CD4-positive, alpha-beta T cell treated with Interleukin-12 subunit alpha and Interleukin-12 subunit beta, for 1 hour (primary cell): ENCODE results near the gene CA10.

Experiments
- DNase-seq: peaks from one replicate; pipeline ENCODE4 v3.0.0-alpha.2; 2020

CA10 gene

DNA sequence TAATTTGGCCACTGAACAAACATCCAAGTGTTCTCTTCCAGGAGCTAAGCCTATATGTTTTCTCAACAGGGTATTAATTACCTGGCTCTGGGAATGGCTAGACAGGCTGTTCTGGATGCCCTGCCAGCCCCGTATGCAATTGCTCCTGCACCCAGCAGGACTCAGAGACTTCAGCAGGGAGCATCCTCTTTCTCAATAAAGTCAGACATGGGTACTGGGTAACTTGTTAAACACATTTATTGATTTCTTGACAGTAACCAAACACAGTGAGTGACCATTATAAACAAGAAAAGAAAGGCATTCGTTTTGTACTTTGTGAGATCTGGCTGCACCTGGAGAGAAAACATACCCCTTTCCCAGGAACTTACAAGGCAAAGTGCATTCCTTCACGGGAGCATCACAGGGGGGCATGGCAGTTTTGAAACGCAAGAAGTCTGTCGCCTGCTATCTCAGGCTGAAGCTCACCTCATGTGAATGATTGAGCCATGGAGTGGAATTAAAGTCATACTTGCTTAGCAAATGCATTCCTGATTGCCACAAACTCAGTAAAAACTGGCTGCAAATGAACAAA is 528.3 kb downstream of the CA10 start:
- DNase-seq = no peak

DNA sequence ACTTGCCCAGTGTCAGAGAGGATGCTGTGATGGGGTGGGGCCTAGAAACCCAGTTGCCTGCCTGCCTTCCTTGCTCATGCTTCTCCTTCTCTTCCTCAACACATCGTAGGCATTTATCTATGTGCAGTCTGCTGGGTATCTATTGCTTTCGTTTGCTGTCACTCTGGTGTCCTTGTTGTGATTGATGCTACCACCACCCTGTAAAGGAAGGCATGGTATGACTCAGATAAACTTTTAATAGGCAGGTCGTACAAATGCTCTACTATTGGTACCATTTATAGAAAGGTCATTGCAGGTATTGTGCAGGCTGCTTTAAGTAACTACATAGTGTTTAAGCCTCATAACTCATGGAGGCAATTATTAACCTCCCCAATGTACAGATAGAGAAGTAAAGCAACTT is 529.3 kb downstream of the CA10 start:
- no peak for DNase-seq

DNA sequence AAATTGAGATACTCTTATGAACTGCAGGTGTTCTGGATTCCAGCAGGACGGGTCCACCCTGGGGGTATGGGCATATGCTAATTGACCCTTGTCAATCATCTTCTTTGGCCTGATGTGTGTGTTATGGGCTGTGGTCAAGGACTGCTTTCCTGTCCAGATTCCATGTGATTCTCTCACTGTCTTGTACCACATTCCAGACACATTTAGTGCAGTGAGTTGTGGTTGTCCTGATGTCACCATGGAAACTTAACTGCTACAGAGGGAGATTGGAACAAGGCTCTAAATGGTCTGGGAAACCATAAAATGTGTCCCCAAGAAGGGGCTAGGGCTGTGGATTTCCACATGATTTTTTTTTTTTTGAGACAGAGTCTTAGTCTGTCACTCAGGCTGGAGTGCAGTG is 530.7 kb downstream of the CA10 start:
- no peak for DNase-seq

DNA sequence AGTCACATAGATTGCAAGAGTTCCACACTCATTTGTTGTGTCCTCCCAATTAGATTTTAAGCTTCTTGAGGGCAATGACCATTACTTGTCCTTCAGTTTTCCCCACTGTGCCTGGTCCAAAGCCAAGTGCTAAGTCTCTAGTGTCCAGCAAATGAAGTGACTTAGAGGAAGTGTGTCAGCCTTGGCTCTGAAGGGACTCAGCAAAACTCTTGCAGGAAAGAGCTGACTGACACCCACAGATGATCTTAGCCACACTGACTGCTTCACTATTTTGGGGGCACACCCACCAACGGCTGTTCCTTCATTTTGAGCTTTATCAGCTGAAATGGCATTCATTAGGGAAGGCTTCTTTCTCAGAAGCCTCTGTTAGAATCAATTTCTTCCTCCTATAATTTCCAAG is 540.0 kb downstream of the CA10 start:
- DNase-seq = no peak

DNA sequence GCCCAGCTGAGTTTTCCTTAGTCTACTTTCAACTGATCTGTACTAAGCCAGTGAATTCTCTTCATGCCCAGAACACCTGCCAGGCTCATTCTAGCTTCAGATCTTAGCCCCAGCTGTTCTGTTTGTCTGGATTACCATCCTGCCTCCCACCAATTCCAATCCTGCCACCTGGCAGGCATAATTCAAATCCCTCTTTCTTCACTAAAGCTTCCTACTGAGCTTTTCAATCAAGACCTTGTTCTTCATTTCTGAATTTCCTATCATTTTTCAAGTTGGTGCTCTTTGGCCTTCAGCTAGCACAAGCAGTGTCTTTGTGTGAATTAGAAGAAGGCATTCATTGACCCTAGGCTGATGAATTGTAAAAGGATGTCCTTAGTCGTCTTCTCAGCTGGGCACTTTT is 540.5 kb downstream of the CA10 start:
- no peak for DNase-seq

DNA sequence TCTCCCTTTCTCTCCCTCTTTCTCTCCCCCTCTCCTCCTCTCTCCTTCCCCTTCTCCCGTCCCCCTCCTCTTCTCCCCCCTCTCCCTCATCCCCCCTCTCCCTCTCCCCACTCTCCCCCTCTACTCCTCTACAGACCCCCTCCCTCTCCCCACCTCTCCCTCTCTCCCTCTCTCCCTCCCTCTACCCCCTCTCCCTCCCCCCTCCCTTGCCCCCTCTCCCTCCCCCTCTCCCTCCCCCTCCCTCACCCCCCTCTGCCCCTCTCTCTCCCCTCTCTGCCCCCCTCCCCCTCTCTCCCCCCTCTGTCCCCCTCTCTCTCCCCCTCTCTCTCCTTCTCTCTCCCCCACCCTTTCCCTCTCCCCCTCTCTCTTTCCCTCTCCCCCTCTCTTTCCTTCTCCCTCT is 545.3 kb downstream of the CA10 start:
- no peak for DNase-seq

DNA sequence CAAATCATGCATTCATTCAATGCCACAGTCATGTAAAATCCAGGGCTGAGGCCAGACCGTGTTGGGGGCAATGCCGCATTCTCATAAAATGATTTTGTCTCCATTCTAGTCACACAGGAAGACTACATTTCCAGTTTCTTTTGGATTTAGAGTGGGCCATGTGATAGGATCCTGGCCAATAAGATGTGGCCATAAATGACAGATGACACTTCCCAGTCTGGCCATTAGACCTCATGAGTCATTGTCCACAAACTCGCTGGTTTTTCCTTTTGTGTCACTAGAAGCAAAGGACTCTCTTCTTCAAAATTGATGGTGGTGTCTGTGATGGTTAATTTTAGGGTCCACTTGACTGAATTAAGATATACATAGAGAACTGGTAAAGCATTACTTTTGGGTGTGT is 545.8 kb downstream of the CA10 start:
- no peak for DNase-seq

DNA sequence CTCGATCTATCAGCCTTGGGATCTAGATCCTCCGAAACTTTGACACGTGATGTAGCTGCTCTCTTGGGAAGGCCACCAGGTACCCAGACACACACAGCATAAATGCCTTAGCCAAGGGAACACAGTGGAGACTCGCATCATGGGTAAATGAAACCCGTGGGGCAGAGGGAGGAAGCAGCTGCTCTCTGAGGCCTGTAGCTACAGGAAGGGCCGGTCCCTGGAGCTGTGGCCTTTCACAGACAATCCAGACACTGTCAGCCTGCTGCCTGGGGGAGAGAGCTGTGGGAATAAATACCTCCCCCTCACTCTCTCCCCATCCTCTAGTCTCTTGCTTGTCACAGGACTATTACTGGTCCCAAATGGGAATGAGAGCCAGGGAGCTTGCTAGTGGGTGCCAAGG is 546.9 kb downstream of the CA10 start:
- DNase-seq = no peak

DNA sequence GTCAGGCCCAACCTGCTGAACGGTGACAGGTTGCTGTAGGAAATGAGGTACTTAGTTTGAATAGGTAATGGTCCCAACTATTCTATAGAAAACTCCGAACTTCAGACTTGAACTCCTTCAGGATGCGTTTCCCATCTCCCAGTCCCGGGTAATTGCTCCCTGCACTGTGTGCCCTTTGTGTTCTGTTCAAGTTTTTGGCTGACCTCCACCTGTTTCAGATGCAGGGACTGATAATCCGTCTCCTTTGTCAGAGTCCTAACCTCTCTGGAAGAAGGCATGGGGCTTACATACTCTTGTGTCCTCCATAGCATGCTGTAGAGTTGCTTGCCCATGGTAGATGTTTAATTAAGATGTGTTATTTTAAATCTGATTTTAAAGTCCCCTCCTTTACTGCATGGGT is 547.7 kb downstream of the CA10 start:
- no peak for DNase-seq

DNA sequence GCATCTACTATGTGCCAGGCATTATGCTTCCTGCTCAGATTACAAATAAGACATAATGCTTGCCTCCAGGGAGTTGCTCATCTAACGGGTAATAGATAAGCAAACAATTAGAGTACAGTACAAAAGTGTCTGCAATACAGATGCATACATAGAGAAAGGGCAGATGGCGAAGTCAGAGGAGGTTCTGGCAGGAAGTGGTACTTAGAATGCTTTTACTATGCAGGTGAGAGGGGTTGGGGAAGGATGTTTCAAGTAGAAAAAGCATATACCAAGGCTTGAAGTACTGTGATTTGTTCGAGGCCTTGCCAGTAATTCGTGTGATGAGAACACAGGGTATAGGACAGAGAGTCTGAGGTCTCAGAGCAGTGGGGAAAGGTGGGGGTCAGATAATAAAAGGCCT is 548.4 kb downstream of the CA10 start:
- DNase-seq = no peak

DNA sequence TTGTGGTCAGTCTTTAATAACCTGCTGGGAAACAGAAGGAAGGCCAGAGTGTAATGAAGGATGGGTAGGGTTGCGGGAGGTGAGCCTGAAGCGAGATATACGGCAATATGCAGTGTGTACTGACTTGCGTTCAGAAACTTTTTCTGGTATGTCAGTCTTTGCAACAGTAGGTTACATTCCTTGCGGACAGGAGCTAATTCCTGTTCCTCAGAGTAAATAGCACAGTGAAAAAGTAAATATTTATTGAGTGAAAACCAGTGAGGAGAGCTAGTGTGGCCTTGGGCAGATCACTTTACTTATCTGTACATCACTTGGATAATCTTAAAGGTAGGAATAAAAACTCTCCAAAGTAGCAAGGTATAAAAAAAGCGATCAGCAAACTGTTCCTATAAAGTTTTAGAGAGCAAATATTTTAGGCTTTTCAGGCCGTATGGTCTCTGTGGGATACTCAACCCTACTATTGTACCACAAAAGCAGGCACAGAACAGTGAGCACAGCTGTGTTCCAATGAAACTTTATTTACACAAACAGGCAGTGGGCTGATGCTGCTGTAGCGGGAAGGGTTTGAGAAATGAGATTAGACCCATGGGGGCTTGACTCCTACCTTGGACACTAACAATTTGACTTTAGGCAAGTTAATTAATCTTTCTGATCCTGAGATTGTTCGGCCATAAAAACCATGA is 550.1 kb downstream of the CA10 start:
- DNase-seq = no peak

DNA sequence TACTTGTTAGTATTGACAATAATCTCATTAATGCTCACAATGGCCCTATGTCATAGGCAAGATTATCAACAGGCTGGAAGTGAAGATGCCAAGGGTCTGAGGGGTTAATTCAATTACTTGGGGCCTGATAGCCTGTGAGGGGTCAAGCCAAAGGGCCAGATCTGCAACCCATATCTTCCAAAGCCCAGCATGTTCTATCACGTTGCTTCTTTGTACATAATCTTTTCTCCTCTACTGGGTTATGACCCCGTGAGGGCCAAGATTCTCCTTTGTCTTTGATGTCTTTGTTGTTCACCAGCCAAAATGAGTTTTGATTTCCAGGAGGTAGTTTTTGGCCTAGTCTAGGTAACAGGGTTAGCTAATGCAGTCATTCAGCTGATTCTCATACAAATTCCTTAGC is 551.0 kb downstream of the CA10 start:
- no peak for DNase-seq

DNA sequence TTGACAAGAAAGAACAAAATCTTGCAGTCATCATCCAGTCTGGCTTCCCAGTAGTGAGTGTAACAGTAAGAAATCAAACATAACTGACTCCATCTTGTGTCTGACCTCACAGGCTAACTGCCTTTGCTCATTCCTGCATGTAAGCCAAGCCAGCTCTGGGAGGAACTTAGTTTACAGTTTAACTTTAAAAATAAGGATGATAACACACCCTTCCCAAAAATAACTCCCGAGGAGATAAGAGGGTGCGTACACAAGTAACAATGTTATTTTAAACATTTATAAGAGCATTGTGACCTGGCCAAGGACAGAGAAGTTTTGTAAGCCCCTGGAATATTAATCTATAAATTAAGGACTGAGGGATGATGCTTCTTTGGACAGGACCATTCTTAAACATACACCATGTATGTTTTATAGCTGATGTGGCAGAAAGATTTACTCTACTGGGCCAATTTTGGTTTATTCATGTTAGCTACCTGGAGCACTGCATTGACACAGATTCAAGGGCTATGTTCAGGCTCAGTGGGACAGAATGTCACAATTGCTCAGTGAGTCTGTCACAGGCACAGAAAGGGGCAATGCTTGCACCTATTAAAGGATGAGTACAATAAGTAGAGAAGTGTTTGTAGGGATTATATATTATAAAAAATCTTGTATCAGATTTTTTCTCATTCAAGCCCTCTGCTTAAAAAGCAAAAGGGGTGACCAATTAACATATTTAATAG is 554.1 kb downstream of the CA10 start:
- no peak for DNase-seq

DNA sequence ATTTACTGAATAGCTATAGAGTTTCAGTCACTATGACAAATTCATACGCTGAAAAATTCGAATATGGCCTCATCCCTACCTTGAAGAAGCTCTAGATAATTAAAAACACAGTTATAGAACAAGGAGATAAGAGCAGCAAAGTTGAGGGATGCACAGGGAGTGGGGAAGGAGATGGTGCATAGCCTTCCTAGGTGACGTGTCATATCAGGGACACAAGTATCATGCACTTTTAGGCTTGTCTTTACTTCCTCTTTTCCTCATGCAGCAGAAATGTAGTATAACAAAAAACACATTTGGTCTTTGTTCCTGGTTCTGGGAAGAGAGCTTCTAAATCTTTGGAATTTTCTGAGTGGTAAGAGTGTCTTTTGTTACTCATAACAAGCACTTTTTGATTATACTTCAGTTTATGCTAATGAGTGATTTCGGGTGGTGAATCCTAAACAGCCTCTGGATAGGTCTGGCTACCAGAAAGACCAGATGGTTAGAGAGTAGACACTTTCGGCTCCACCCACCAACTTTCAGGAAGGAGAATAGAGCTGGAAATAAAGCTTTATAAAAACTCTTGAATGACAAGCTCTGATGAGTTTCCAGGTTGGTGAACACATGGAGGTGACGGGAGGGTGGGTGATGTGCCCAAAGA is 556.8 kb downstream of the CA10 start:
- no peak for DNase-seq

DNA sequence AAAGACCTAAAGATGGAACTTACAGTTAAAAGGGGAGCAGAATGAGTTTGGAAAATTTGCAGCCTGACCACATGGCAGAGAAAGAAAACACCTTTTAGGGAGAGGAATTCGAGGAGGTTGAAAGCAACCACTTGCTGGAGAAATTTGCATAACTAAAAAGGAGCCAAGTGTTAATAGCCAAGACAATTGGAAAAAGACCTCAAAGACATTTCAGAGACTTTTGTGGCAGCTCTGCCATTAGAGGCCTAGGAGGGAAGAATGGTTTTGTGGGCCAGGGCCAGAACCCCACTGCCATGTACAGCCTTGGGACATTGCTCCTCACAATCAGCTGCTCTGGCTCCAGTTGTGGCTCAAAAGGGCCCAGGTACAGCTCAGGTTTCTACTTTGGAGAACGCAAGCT is 559.7 kb downstream of the CA10 start:
- no peak for DNase-seq

DNA sequence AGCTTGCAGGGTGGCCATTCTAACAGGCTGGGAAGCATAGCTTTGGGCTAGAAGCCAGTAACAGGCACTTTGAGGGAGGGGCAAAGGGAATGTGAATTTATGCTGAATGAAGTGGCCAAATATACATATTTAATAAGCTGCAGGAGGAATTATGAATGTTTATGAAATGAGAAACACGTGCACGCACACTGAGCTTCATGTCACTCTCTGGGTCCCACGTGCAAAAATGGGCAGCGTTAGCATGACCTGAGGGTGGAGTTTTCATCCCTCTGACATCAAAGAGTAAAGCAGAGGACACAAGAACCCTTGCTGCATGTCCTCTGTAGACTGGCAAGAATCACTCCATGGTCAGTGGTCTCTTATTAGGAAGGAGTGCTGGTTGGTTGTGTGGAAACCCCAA is 561.2 kb downstream of the CA10 start:
- no peak for DNase-seq

DNA sequence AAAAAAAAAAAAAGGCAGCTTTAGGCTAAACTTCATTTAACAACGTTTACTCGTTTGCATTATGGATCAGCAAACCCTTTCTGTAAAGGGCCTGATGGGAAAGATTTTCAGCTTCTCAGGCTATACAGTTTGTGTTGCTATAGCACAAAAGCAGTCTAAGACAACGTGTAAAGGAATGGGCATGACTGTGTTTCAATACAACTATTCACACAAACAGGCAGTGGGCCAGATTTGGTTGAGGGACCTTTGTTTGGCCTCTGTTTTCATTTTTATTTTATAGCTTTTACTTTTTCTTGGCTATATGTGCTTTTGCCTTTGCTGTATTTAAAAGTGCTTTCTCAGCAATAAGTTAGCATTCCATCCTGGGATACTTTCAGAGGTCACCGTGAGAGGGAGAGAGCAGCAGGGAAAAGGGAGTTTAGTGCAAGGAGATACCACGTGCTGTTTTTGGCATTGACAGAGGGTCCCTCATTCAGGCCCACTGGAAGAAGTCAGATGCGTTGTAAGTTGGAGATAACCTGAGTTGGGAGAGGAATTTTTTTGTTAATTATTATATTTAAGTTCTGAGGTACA is 562.6 kb downstream of the CA10 start:
- no peak for DNase-seq

DNA sequence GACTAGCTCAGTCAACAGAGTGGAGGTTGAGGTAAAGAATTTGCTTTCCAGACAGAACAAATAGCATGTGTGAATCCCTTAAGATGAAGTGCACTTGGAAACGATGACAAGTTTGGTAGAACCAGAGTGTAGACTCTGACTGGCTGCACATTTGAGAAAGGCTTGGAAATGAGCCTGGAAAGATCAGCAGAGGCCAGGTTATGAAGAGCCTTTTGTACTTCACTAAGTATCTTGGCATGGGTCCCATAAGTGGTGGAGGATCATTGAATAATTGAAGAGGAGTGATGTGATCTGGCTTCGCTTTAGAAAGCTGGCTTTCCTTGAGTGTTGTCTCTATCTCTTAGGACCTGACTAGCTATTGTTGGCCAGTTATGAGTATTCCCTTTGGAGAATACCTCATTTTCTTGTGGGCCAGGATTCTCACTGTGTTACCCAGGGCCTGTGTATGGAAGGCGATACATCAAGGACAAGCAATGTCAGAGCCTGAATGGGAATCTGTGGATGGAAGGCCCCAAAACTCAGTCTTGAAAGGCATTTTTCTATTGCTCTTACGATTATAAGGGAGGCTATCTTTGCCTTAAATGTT is 568.4 kb downstream of the CA10 start:
- no peak for DNase-seq

DNA sequence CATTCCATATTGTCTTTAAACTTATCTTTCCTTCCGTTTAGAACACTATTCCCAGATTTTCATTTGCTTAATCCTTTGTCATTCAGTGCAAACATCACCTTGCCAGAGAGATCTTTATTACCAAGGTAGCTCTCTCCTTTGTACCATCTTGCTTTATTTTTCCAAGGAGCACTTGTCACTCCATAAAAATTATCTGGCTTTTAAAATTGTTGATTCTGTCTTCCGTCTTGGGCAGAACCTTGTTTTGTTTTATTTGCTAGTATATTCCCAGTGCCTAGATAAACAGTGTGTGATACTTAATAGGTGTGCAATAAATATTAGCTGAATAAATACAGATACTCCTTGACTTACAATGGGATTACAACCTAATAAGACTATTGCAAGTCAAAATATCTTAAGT is 570.5 kb downstream of the CA10 start:
- no peak for DNase-seq

DNA sequence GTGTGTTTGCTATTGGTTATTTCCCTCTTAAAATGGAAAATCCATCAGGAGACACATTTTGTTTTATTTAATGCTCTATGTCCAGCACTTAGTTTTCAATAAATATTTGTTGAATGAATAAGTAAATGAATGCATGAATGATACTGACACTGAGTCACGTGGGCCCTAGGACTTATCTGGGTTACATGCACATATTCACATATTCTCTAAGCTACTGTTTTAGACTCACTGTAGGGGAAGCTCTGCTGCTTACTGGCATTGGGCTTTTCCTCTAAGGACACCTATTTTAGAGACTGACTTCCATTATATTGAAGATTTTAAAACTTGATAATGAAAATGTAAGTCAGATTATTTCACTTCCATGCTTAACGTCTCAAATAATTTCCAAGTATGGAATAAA is 571.0 kb downstream of the CA10 start:
- DNase-seq = no peak

DNA sequence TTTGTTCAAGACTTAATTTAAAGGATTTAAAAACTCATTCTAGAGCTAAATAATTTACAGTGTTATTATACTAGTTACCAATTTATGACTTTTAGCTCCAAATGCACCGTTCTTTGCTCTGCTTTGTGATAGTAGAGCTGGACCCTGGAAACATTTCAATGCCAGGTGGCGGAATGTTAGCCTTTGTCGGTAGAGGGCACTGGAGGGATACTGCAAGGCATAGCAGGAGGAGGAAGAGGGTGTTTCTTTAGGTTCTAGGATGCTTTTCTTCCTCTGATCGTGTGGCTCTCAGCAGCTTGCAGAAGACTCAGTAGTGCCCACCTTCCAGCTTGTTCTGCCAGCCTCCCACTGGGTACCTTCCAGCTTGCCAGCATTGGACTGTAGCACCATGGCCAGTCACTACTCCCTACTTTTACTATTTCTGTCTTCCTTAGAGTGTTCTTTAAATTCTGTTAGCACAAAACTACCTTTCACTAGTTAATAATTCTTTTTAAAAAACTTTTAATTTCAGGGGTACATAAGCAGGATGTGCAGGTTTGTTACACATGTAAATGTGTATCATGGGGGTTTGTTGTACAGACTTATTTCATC is 572.9 kb downstream of the CA10 start:
- no peak for DNase-seq

DNA sequence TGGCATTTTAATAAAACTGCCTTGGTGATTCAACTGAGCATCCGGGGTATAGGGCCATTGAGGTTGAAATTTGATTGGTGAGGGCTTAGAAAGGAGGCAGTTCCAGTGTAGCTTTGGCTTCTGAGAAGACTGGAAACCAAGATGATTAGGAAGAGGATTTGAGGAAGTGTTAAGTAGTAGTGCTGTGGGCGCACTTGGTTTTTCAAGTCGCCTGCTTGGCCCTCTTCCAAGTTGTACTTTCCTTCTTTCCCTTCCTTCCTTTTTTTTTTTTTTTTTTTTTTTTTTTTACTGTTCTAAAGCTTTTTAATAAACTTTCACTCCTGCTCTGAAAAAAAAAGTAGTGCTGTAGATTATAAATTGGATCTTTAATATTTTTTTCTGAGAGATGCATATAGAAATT is 577.6 kb downstream of the CA10 start:
- no peak for DNase-seq
